ENCODE measurements around the gene PDZRN3. TPM values are rescaled to one million over a fixed set of nuclear protein-coding genes. Genes with fewer than 3 reads are reported as not detected.

PDZRN3 gene
- total RNA-seq, 4 donors from 2014 or later = 13.3 to 81.7 (median 19.7) TPM

GRCh38 chr3:73442152-73442551 is 182.6 kb downstream of the PDZRN3 start:
- H3K27me3 ChIP-seq = no peaks in the 10 kb centered on the region
- H3K9me3 ChIP-seq = no peaks in the 10 kb centered on the region
- H3K4me1 ChIP-seq = peaks cover 0 to 6% (median 0%) of the 10 kb centered on the region in 4 donors
- TF ChIP-seq CTCF (IDR thresholded peaks at IDR 0.05) = no peak
- TF ChIP-seq POLR2A (IDR thresholded peaks at IDR 0.05) = no peak
- no peak for DNase-seq
- H3K4me3 ChIP-seq = no peak overlapping the region
- H3K36me3 ChIP-seq = no peaks in the 10 kb centered on the region
- no peak overlapping the region for H3K27ac ChIP-seq

- DNase-seq = no peak
- no peaks in the 10 kb centered on the region for H3K36me3 ChIP-seq
- no peak for TF ChIP-seq CTCF (IDR thresholded peaks at IDR 0.05)
- no peak for TF ChIP-seq POLR2A (IDR thresholded peaks at IDR 0.05)
- peaks cover 0 to 19% (median 0%) of the 10 kb centered on the region in 4 donors for H3K4me1 ChIP-seq
- H3K27ac ChIP-seq = no peak overlapping the region
- no peak overlapping the region for H3K4me3 ChIP-seq
- H3K27me3 ChIP-seq = no peaks in the 10 kb centered on the region
- H3K9me3 ChIP-seq = no peaks in the 10 kb centered on the region
Observed at GRCh38 chr3:73437828-73438227, 186.9 kb downstream of the PDZRN3 start.

GRCh38 chr3:73435055-73435454 is 189.7 kb downstream of the PDZRN3 start:
- no peak overlapping the region for H3K27ac ChIP-seq
- H3K4me1 ChIP-seq = peaks cover 0 to 19% (median 0%) of the 10 kb centered on the region in 4 donors
- H3K36me3 ChIP-seq = no peaks in the 10 kb centered on the region
- no peaks in the 10 kb centered on the region for H3K9me3 ChIP-seq
- H3K4me3 ChIP-seq = no peak overlapping the region
- TF ChIP-seq POLR2A (IDR thresholded peaks at IDR 0.05) = no peak
- no peak for TF ChIP-seq CTCF (IDR thresholded peaks at IDR 0.05)
- no peaks in the 10 kb centered on the region for H3K27me3 ChIP-seq
- DNase-seq = no peak

- Histone ChIP-seq H3K27ac (no peak overlapping the region), H3K36me3 (no peaks in the 10 kb centered on the region), H3K9me3 (no peaks in the 10 kb centered on the region), H3K4me1 (peaks cover 0 to 19% (median 0%) of the 10 kb centered on the region in 4 donors), H3K27me3 (no peaks in the 10 kb centered on the region), H3K4me3 (no peak overlapping the region)
- DNase-seq = no peak
- TF ChIP-seq POLR2A (IDR thresholded peaks at IDR 0.05) = no peak
Observed at GRCh38 chr3:73433687-73434086, 191.1 kb downstream of the PDZRN3 start.

- H3K36me3 ChIP-seq = no peaks in the 10 kb centered on the region
- no peaks in the 10 kb centered on the region for H3K27me3 ChIP-seq
- H3K4me1 ChIP-seq = peaks cover 0 to 18% (median 0%) of the 10 kb centered on the region in 4 donors
- H3K9me3 ChIP-seq = no peaks in the 10 kb centered on the region
- no peak overlapping the region for H3K4me3 ChIP-seq
- H3K27ac ChIP-seq = no peak overlapping the region
- no peak for DNase-seq
- no peak for TF ChIP-seq POLR2A (IDR thresholded peaks at IDR 0.05)
- TF ChIP-seq CTCF (IDR thresholded peaks at IDR 0.05) = no peak
Observed at GRCh38 chr3:73433079-73433478, 191.7 kb downstream of the PDZRN3 start.

- Histone ChIP-seq H3K27ac (no peak overlapping the region), H3K4me1 (peaks cover 0 to 14% (median 0%) of the 10 kb centered on the region in 4 donors), H3K36me3 (no peaks in the 10 kb centered on the region), H3K9me3 (no peaks in the 10 kb centered on the region), H3K4me3 (no peak overlapping the region), H3K27me3 (no peaks in the 10 kb centered on the region)
- TF ChIP-seq CTCF (IDR thresholded peaks at IDR 0.05) = no peak
- TF ChIP-seq POLR2A (IDR thresholded peaks at IDR 0.05) = no peak
- DNase-seq = no peak
Observed at GRCh38 chr3:73432706-73433032, 192.1 kb downstream of the PDZRN3 start.

Measured in Peyer's patch (tissue), 4 donors.